IPS-15b (cell line): Measurements from ENCODE around the gene ITGA4.

Source experiments
- H3K27me3 ChIP-seq: one replicate; pipeline ENCODE4 v1.6.1; 2013; ENCODE audit warnings: low read length; ENCODE audit not compliant: control insufficient read depth, insufficient read depth
- H3K36me3 ChIP-seq: one replicate; pipeline ENCODE4 v1.6.1; 2013; ENCODE audit warnings: low read length; ENCODE audit not compliant: control insufficient read depth, insufficient read depth
- H3K4me1 ChIP-seq: one replicate; pipeline ENCODE4 v1.6.1; 2013; ENCODE audit warnings: mild to moderate bottlenecking, low read length; ENCODE audit not compliant: control insufficient read depth, insufficient read depth
- H3K4me3 ChIP-seq: one replicate; pipeline ENCODE4 v1.5.1; 2013; ENCODE audit warnings: low read depth, low read length
- H3K9ac ChIP-seq: one replicate; pipeline ENCODE4 v1.6.1; 2013; ENCODE audit warnings: low read depth, mild to moderate bottlenecking, low read length
- H3K9me3 ChIP-seq: one replicate; pipeline ENCODE4 v1.6.1; 2013; ENCODE audit warnings: mild to moderate bottlenecking, low read length; ENCODE audit not compliant: control insufficient read depth, insufficient read depth

Gene ITGA4

DNA sequence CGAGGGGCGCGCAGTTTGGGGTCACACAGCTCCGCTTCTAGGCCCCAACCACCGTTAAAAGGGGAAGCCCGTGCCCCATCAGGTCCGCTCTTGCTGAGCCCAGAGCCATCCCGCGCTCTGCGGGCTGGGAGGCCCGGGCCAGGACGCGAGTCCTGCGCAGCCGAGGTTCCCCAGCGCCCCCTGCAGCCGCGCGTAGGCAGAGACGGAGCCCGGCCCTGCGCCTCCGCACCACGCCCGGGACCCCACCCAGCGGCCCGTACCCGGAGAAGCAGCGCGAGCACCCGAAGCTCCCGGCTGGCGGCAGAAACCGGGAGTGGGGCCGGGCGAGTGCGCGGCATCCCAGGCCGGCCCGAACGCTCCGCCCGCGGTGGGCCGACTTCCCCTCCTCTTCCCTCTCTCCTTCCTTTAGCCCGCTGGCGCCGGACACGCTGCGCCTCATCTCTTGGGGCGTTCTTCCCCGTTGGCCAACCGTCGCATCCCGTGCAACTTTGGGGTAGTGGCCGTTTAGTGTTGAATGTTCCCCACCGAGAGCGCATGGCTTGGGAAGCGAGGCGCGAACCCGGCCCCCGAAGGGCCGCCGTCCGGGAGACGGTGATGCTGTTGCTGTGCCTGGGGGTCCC lies at the start of gene ITGA4:
TSS of gene ITGA4 (plus strand) at position 266 of the 620 bp plus-strand sequence. CDS start at position 535, 269 bp downstream.
- peak within 1 kb of the TSS; percentile 24 for H3K9ac ChIP-seq
- peaks cover 62% of the 10 kb centered on the region for H3K27me3 ChIP-seq
- H3K36me3 ChIP-seq: no peaks in the 10 kb centered on the region
- H3K4me1 ChIP-seq: peaks cover 5% of the 10 kb centered on the region
- H3K4me3 ChIP-seq: peak within 1 kb of the TSS; percentile 70
- no peaks in the 10 kb centered on the region for H3K9me3 ChIP-seq

GRCh38 chr2:181408861-181409260 lies 48.3 kb upstream of the ITGA4 start:
- Histone ChIP-seq H3K9ac (no peak overlapping the region), H3K36me3 (no peaks in the 10 kb centered on the region), H3K4me3 (no peak overlapping the region), H3K9me3 (no peaks in the 10 kb centered on the region), H3K4me1 (peaks cover 18% of the 10 kb centered on the region), H3K27me3 (no peaks in the 10 kb centered on the region)

GRCh38 chr2:181411105-181411849 lies 45.9 kb upstream of the ITGA4 start:
- Histone ChIP-seq H3K27me3 (no peaks in the 10 kb centered on the region), H3K9me3 (no peaks in the 10 kb centered on the region), H3K9ac (no peak overlapping the region), H3K4me3 (no peak overlapping the region), H3K36me3 (no peaks in the 10 kb centered on the region), H3K4me1 (peaks cover 13% of the 10 kb centered on the region)

DNA sequence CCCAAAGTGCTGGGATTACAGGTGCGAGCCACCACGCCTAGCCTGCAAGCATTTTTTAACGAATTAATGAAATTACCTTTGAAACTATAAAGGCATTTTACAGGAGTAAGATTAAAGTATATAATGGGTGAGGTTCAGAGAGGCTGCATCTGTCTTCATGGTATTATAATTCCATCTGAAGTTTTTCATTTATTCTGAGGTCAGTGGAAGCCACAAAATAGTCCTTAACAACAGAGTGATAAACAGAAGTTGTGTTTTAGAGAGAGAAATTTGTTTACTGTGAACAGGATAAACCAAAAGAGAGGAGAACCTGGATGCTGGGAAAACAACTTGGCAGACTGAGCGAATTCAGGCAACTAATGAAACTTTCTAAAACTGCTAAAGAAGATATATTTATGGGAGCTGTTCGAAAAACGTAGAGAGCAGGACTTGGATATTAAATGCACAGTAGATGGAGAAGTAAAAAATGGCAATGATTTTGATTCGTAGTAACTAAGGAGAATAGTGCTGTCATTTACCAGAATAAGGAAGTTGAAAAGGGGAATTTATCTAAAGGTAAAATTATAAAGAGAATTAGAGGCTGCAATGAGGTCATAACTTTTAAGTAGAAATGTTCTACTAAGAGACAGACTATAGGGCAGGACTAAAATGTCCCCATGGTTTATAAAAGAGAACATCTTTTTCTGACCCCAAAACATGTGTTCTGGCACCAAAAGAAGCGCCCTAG lies 37.9 kb upstream of the ITGA4 start:
- no peaks in the 10 kb centered on the region for H3K4me1 ChIP-seq

DNA sequence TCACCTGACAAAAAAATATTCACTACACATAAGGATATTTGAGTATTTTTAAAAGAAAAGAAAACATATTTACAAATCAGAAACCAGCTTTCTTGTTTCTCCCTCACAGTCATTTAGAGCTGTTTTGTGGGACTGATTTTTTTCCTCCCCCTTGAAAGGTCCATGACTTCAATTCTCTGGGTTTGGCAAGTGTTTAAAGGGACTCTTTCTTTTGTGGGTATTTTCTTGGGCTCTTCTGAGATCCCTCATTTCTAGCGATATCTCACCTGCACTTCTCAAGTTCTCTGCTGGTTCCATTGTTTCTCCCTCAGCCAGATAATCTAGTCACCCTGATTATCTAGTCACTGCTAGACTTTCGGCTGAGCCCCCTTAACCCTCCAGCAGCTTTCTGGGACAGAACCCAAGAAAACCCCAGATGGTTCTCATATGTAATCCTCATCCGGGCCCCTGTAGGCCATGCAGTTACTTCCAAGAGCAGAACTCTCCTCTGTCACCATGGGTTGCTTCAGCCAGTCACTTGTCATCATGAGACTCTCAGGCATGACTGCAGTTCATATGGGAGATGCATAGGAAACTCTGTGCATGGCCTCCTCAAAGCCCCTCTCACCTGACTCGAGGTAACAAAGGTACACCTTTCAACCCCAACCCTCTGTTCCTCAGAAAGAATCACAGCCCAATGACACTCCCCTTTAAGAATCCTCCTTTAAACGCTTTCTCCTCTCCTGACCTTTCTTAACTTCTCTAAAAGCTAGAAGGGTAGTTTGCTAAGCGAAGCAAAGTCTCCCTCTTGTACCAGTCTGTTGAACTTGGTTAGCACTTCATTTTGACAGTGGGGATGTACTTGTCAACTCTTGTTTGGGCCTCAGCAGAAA lies 36.7 kb upstream of the ITGA4 start:
- Histone ChIP-seq H3K36me3 (no peaks in the 10 kb centered on the region), H3K9ac (no peak overlapping the region), H3K4me3 (no peak overlapping the region)

More for the DNA sequence above, 37.9 kb upstream of the ITGA4 start:
- Histone ChIP-seq H3K36me3 (no peaks in the 10 kb centered on the region), H3K4me3 (no peak overlapping the region), H3K9ac (no peak overlapping the region), H3K9me3 (no peaks in the 10 kb centered on the region), H3K27me3 (no peaks in the 10 kb centered on the region)

DNA sequence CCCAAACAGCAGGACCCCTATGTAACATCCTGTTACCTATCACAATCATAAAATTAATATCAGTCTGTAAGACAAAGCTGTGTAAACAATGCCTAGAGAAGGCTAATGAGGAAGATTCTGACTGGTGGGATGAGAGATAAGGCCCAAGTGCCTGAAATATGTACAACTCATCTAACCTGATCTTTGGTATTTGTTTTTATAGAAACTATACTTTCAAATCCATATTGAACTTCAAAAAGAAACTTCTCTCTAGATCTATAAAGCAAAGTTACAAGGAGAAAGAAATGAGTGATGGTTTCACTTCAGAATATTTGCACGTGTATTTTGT lies 36.1 kb upstream of the ITGA4 start:
- Histone ChIP-seq H3K27me3 (no peaks in the 10 kb centered on the region), H3K4me1 (no peaks in the 10 kb centered on the region), H3K36me3 (no peaks in the 10 kb centered on the region), H3K4me3 (no peak overlapping the region), H3K9ac (no peak overlapping the region), H3K9me3 (no peaks in the 10 kb centered on the region)

More for the DNA sequence above, 36.7 kb upstream of the ITGA4 start:
- no peaks in the 10 kb centered on the region for H3K4me1 ChIP-seq
- H3K27me3 ChIP-seq: no peaks in the 10 kb centered on the region
- H3K9me3 ChIP-seq: no peaks in the 10 kb centered on the region

- H3K4me3 ChIP-seq: no peak overlapping the region
- H3K36me3 ChIP-seq: no peaks in the 10 kb centered on the region
- no peaks in the 10 kb centered on the region for H3K27me3 ChIP-seq
- no peaks in the 10 kb centered on the region for H3K4me1 ChIP-seq
- H3K9me3 ChIP-seq: no peaks in the 10 kb centered on the region
- no peak overlapping the region for H3K9ac ChIP-seq
Observed at GRCh38 chr2:181421464-181421863, 35.7 kb upstream of the ITGA4 start.

DNA sequence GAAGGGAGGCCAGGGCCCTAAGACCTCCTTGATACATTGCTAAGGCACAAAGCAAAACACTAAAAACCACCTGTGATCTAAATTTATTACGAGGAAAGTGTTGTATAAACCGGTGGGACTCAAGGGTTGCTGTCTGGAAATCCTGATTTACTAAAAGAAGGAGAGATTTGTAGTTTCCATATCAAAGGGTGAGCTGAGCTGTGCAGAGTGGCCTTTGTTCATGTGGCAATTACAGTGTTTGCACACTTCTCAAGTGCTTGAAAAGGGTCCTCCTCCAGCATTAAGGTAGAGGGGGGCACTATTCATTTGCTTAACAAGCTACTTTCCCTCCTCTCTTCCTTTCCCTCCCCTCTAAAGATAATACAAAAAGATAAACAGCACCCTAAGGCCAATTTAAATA lies 30.5 kb upstream of the ITGA4 start:
- Histone ChIP-seq H3K27me3 (no peaks in the 10 kb centered on the region), H3K9ac (no peak overlapping the region), H3K4me3 (no peak overlapping the region), H3K4me1 (no peaks in the 10 kb centered on the region), H3K9me3 (no peaks in the 10 kb centered on the region), H3K36me3 (no peaks in the 10 kb centered on the region)

- H3K36me3 ChIP-seq: no peaks in the 10 kb centered on the region
- no peaks in the 10 kb centered on the region for H3K27me3 ChIP-seq
- no peaks in the 10 kb centered on the region for H3K9me3 ChIP-seq
- H3K9ac ChIP-seq: no peak overlapping the region
- H3K4me3 ChIP-seq: no peak overlapping the region
- no peaks in the 10 kb centered on the region for H3K4me1 ChIP-seq
Observed at GRCh38 chr2:181430406-181431118, 26.6 kb upstream of the ITGA4 start.

DNA sequence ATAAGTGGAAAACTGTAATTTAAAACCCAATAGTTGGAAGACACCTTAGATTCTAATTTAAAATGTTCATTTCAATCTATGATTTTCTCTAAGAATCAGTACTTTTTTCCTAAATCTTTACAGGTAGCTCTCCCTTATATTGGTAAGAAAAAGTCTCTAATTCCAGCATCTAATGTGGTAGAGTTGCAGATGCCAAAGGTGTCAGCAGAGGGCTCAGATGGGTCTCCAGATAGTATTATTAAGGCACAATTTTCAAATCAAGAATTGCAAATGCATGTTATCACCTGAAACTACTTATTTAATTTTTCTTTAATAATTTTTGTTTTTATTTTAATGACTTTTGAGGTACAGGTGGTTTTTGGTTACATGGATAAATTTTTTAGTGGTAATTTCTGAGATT lies 25.5 kb upstream of the ITGA4 start:
- Histone ChIP-seq H3K4me3 (no peak overlapping the region), H3K9ac (no peak overlapping the region), H3K4me1 (no peaks in the 10 kb centered on the region), H3K27me3 (no peaks in the 10 kb centered on the region), H3K9me3 (no peaks in the 10 kb centered on the region), H3K36me3 (no peaks in the 10 kb centered on the region)

- Histone ChIP-seq H3K9me3 (no peaks in the 10 kb centered on the region), H3K27me3 (no peaks in the 10 kb centered on the region), H3K4me1 (no peaks in the 10 kb centered on the region), H3K4me3 (no peak overlapping the region), H3K36me3 (no peaks in the 10 kb centered on the region), H3K9ac (no peak overlapping the region)
Observed at GRCh38 chr2:181438261-181438660, 18.9 kb upstream of the ITGA4 start.
